GM18502 (cell line): Measurements from ENCODE around the gene NTN3.
A peak's percentile ranks its signal among the peaks of the same experiment; 100 is the strongest.
"Not testable (repeated sequence)": the region's sequence is repeated elsewhere in the genome, so short reads cannot be mapped to it uniquely, and the experiment has no call there.

ENCODE experiments used
- ATAC-seq: cut with Tn5 transposase; IDR thresholded peaks from one replicate; pipeline ENCODE4 v1.9.1; 2021; ENCODE audit warnings: mild to moderate bottlenecking; ENCODE audit not compliant: unreplicated experiment, poor library complexity

The NTN3 gene

DNA sequence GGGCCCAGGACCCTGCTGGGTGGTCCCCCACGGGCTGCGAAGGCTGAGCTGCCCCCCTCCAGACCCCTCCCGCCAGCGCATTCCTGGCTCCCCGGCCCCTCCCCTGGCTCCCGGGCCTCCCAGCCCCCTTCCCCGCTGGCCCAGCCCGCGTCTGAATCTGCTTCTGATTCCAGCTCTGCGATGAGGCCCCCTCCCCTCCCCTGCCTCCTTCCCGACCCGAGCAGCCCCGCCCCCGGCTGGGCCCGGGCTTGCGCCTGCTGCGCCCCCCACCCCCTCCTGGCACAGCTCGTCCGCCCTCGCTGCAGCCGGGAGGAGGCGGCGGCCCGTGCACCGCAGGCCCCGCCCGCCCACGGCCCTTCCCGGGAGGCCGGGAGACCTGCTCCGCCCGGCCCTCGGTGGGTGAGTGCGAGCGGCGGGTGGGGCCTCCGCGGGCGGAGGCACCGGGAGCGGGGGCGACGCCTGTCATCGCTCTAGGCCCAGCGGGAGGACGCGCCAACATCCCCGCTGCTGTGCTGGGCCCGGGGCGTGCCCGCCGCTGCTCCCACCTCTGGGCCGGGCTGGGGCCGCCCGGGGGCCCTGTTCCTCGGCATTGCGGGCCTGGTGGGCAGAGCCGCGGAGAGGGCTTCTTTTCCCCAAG, at the start of gene NTN3:
TSS of gene NTN3 (plus strand) at position 282 of the 637 bp plus-strand sequence. CDS start 405 bp downstream, outside the sequence.
- no peak for ATAC-seq

- ATAC-seq: no peak
These were observed 48.8 kb upstream of the NTN3 start for GRCh38 chr16:2422123-2422867.

GRCh38 chr16:2424061-2425007, 46.8 kb upstream of the NTN3 start:
- no peak for ATAC-seq

DNA sequence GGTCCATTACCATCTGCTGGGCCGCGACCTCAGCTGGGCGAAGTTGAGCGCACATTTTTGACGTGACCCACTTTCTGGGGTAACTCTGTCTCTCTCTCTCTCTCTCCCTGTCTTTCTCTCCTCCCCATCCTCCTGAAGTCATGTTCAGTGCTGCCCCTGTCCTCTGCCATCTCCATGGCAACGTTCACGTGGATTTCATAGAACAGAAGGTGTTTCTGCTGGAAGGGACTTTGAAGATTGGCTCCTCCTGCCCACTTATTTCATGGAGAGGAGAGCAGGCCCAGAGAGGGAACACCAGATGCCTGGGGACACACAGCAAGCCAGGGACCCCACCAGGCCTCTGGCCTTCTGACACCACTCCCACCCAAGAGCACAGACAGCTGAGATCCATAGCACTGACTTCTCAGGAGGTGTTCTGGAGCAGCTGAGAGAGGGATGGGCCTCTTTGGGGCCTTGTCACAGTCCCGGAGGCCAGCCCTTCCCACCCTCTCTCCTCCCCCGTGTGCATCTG, 46.0 kb upstream of the NTN3 start:
- ATAC-seq: no peak

DNA sequence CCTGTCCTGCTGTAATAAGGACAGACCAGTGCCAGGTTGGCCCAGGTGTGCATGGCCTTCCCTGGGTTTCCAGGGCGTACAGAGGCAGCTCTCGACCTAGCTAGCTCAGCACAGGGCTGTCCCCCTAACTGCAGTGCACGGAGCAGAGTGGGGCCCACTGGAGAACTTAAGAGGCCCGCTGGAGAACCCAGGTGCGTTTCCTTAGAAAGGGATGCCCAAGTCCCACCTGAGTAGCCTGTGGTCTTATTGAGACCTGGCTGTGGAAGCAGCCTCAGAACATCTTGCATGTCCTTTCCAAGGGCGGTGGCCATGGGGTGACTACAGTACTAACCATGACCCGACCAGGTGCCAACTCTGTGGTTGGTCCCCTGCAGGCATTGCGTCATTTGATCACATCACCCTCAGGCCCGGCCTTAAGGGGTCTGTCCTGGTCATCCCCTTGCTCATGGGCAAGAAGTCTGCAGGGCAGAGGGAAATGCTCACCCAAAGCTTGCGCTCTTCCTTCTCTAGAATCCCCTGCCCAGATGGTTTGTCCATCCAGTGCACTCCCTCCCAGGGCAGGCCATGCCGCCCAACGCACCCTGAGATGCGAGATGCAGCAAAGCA, 45.2 kb upstream of the NTN3 start:
- no peak for ATAC-seq

DNA sequence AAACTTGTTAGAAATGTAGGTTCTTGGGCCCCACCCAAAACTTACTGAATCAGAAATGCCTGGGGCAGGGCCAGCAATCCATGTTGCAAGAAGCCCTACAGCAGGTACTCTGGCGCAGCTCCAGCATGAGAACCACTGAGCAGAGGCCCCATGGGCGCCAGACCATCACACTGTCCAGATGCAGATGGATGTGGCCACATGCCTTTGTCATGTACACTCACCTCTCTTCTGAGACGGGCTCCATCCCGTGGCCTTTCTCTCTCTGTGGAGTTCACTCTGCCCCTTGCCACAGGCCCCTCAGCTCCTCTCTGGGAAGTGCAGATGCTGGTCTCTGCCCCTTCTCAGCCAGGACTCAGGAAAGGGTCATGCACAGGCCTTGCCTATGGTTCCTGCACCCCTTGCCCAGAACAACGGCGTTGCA, 44.1 kb upstream of the NTN3 start:
- ATAC-seq: no peak

DNA sequence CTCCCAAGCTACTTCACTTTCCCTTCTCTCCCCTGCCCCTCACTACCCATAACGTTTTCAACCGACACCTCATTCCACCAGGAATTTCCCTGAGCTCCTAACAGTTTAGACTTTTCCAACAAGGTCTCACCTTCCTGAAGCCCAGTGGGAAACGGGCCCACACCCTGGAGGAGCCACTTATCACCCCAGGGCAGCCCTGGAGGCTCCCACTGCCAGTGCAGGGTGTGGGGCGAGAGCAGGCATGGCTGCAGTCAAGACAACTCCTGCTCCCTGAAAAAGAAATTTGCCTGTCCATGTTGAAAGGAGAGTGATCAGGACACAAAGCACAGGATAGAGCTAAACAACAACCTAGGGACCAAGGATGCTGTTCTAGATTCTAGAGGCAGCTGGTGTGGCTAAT, 43.6 kb upstream of the NTN3 start:
- no peak for ATAC-seq

DNA sequence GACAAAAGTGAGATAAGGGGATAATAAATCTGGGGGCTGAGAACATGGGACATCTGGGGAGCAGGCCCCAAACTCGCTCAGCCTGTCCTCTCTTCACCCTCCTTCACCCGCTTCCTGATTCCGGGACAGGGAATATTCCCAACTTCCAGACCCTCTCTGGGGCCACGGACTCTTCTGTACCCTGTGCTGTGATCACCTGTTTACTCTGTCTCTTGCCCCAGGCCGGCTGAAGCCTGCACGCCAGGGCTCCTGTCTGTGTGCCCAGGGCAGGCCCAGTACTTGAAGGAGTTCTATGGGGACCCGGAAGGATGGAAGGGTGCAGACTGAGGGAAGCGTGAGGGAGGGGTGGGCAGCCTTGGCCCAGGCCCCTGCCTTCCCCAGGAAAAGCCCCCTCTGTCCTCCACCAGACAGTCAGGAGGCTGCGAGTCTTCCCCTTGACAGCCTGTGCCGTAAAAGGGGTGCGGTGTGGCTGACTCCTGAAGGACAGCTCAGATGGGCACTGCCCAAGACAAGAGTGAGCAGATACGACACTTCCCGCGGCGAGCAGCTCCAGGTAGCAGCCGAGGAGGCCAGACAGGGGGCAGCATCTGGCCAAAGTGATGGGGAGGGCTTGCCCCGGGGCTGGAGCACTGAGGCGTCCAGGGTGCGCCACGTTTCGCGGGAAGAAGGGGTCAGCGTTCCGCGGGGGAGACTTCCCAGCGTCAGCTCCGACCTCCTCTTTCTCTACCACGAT, 42.9 kb upstream of the NTN3 start:
- ATAC-seq: peak; percentile 19

GRCh38 chr16:2428784-2429033, 42.4 kb upstream of the NTN3 start:
- ATAC-seq: no peak

- ATAC-seq: peak; percentile 80
These were observed 41.9 kb upstream of the NTN3 start, which contains the start of gene CCNF for GRCh38 chr16:2429034-2429770. CCNF (plus strand) TSS chr16:2429447; CDS start chr16:2429482, 35 bp downstream.

GRCh38 chr16:2429771-2430663, 41.1 kb upstream of the NTN3 start:
- peak; percentile 18 for ATAC-seq

- ATAC-seq: no peak
These were observed 38.8 kb upstream of the NTN3 start for GRCh38 chr16:2432286-2432685.

DNA sequence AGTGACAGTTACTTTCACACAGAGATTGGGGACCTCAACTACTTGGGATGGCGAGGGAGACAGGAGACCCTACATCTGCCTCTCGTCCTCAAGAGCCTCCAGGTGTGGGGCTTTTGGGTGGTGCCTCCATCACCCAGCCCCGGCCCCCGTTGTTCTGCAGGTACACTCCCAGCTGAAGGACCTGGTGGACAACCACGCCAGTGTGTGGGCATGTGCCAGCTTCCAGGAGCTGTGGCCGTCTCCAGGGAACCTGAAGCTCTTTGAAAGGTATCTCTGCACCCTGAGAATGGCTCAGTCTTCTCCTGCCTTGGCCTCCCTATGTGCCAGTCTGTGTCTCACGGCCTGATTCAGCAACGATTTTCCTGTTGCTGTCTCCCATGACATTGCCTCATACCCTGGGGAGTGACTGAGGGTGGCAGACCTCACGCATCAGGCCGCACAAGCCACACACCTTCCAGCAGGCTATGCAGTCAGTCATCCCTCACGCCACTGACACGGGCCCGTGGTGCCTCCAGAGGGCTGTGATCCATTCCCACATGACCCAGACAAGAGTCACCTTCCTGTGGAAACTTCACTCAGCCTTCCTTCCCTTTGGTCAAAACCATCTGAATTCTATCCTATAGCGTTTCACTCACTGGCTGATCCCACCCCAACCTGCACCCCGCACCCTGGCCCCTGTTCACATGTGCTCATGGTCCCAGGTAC, 38.1 kb upstream of the NTN3 start:
- ATAC-seq: no peak

DNA sequence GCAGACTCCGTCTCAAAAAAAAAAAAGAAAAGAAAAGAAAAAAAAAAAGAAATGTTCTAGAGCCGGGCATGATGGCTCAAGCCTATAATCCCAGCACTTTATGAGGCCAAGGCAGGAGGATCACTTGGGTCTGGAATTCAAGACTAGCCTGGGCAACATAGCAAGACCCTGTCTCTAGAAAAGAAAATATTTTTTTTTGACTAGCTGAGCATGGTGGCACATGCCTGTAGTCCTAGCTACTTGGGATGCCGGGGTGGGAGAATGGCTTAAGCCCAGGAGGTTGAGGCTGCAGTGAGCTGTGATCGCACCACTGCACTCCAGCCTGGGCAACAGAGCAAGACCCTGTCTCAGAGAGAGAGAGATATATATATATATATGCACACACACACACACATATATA, 35.9 kb upstream of the NTN3 start:
- ATAC-seq: not testable (repeated sequence)

GRCh38 chr16:2436110-2436509, 35.0 kb upstream of the NTN3 start:
- ATAC-seq: no peak

DNA sequence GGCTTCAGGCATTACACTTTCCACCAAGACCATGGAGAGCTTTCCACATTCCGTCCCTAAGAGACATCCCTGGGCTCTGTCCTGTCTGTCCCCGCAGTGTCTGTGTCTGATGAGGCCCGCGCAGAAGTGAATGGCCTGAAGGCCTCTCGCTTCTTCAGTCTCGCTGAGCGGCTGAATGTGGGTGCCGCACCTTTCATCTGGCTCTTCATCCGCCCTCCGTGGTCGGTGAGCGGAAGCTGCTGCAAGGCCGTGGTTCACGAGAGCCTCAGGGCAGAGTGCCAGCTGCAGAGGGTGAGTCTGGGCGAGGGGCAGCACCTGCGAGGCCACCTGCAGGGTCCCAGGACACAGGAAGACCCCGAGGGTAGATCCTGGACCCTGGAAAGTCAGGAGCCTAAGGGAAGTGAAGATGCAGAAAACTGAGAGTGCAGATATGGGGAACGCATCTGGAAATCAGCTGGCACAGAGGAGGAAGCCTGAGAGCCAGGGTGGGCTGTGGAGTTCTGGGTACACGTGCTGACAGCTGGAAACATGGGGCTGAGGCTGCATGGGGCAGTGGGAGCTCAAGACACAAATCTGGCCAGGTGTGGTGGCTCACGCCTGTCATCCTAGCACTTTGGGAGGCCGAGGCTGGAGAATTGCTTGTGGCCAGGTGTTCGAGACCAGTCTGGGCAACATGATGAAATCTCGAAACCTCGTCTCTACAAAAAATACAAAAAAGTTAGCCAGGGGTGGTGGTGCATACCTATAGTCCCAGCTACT, 33.9 kb upstream of the NTN3 start:
- no peak for ATAC-seq

DNA sequence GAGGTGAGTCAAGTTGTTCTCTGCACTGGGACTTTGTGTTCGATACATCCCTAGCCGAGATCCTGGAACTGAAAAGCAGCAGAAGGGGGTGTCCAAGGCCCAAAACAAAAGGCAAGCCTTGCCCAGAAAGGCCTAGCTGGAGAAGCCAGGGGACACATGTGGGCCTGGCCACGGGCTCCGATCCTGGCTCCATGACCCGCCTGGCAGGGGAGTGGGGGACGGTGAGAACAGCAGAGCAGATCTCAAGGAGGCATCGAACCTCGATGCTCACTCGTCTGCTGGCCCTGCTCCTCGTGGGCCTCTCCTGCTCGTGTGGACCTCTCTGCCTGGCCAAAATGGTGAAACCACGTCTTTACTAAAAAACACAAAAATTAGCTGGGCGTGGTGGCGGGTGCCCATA, 33.0 kb upstream of the NTN3 start:
- no peak for ATAC-seq
